Nephron progenitor cell (in vitro differentiated cells): ENCODE measurements around the gene MICB.
"Not testable (repeated sequence)": the region's sequence is repeated elsewhere in the genome, so short reads cannot be mapped to it uniquely, and the experiment has no call there.

ENCODE experiments used
- DNase-seq: peaks from one replicate; pipeline ENCODE4 v3.0.0; 2021
- H3K27ac Mint-ChIP-seq: 2 replicates; pipeline ENCODE4 v1.8.0; 2021; ENCODE audit warnings: mild to moderate bottlenecking, moderate library complexity, mixed read lengths
- H3K27me3 Mint-ChIP-seq: 2 replicates; pipeline ENCODE4 v1.8.0; 2021; ENCODE audit warnings: mild to moderate bottlenecking, low read depth, mixed read lengths; ENCODE audit not compliant: poor library complexity
- H3K36me3 Mint-ChIP-seq: 2 replicates; pipeline ENCODE4 v1.8.0; 2021; ENCODE audit warnings: low read depth, mixed read lengths
- H3K4me1 Mint-ChIP-seq: 2 replicates; pipeline ENCODE4 v1.8.0; 2021; ENCODE audit warnings: mixed read lengths
- H3K4me3 Mint-ChIP-seq: 2 replicates; pipeline ENCODE4 v1.8.0; 2021; ENCODE audit warnings: mild to moderate bottlenecking, moderate library complexity, mixed read lengths
- H3K9me3 Mint-ChIP-seq: 2 replicates; pipeline ENCODE4 v1.8.0; 2021; ENCODE audit warnings: mild to moderate bottlenecking, moderate library complexity, mixed read lengths
- TF ChIP-seq, protein P1 (sequence below): fragments of 200-600 bp; sonication (generic); IDR thresholded peaks from 2 replicates; pipeline ENCODE4 v1.5.0; 2021; ENCODE audit warnings: antibody characterized with exemption

MICB gene

GRCh38 chr6:31495580-31495979 lies 2.4 kb upstream of the MICB start:
- H3K27ac Mint-ChIP-seq = no peak overlapping the region
- no peaks in the 10 kb centered on the region for H3K36me3 Mint-ChIP-seq
- H3K4me1 Mint-ChIP-seq = peaks cover 38% of the 10 kb centered on the region
- H3K27me3 Mint-ChIP-seq = peaks cover 92% of the 10 kb centered on the region
- TF ChIP-seq, protein P1, sequence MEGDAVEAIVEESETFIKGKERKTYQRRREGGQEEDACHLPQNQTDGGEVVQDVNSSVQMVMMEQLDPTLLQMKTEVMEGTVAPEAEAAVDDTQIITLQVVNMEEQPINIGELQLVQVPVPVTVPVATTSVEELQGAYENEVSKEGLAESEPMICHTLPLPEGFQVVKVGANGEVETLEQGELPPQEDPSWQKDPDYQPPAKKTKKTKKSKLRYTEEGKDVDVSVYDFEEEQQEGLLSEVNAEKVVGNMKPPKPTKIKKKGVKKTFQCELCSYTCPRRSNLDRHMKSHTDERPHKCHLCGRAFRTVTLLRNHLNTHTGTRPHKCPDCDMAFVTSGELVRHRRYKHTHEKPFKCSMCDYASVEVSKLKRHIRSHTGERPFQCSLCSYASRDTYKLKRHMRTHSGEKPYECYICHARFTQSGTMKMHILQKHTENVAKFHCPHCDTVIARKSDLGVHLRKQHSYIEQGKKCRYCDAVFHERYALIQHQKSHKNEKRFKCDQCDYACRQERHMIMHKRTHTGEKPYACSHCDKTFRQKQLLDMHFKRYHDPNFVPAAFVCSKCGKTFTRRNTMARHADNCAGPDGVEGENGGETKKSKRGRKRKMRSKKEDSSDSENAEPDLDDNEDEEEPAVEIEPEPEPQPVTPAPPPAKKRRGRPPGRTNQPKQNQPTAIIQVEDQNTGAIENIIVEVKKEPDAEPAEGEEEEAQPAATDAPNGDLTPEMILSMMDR = no peak
- H3K9me3 Mint-ChIP-seq = peaks cover 10% of the 10 kb centered on the region
- DNase-seq = no peak
- no peak overlapping the region for H3K4me3 Mint-ChIP-seq

DNA sequence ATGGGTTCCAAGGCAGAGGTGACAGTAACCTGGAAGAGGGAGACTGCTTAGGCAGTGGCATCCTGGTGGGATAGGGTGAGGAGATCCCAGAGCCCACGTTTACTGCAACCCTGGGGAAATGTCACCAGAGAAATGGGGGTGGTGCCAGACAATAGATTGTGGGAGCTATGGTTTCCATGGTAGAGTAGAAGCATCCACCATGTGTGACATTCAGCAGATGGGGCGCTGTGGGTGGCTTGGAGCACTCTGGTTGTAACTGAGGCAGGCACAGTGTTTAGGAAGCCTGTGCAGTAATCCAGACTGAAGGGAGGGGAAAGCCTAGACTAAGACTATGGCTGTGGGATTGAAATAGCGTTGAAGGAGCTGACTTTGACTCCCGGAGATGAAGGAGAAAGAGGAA lies 1.1 kb upstream of the MICB start:
- not testable (repeated sequence) for H3K27ac Mint-ChIP-seq, H3K36me3 Mint-ChIP-seq, DNase-seq
- H3K4me1 Mint-ChIP-seq = peaks cover 37% of the 10 kb centered on the region
- peaks cover 98% of the 10 kb centered on the region for H3K27me3 Mint-ChIP-seq
- H3K4me3 Mint-ChIP-seq = peak overlapping the region; percentile 76
- H3K9me3 Mint-ChIP-seq = peaks cover 20% of the 10 kb centered on the region

GRCh38 chr6:31498748-31499147 lies 803 bp downstream of the MICB start:
- Mint-ChIP-seq H3K9me3 (peaks cover 36% of the 10 kb centered on the region), H3K4me3 (peak overlapping the region; percentile 84), H3K27ac (no peak overlapping the region), H3K27me3 (peaks cover 100% of the 10 kb centered on the region), H3K36me3 (no peaks in the 10 kb centered on the region), H3K4me1 (peaks cover 31% of the 10 kb centered on the region)
- TF ChIP-seq, protein P1 = no peak
- DNase-seq = peak; percentile 29

DNA sequence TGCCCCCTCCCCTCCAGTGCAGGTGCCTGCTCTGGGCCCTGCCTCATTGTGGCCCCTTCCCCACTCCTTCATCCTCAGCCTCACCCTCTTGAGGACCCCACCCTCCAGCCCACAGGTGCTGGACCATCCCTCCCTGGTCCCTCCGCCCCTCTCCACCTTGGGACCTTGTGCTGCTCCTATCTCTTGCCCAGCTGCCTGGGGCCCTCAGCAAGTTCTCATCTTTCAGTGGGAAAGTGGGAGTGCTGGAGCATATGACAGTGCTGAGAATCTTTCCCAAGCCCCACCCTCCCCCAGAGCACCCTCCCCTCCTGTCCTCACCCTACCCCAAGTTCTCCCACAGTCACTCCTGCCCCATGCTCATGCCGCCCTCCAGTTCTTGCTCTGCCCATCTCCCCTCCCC lies 1.7 kb downstream of the MICB start:
- H3K27ac Mint-ChIP-seq, H3K4me3 Mint-ChIP-seq, DNase-seq, H3K36me3 Mint-ChIP-seq: not testable (repeated sequence)
- peaks cover 99% of the 10 kb centered on the region for H3K27me3 Mint-ChIP-seq
- peaks cover 29% of the 10 kb centered on the region for H3K4me1 Mint-ChIP-seq
- peaks cover 38% of the 10 kb centered on the region for H3K9me3 Mint-ChIP-seq

GRCh38 chr6:31502586-31502985 lies 4.6 kb downstream of the MICB start:
- no peak for DNase-seq
- Mint-ChIP-seq H3K9me3 (peaks cover 32% of the 10 kb centered on the region), H3K4me3 (no peak overlapping the region), H3K36me3 (no peaks in the 10 kb centered on the region), H3K4me1 (peaks cover 31% of the 10 kb centered on the region), H3K27me3 (peaks cover 96% of the 10 kb centered on the region), H3K27ac (no peak overlapping the region)
- TF ChIP-seq, protein P1 = no peak

- Mint-ChIP-seq H3K27me3 (peaks cover 52% of the 10 kb centered on the region), H3K9me3 (peaks cover 11% of the 10 kb centered on the region)
- not testable (repeated sequence) for H3K36me3 Mint-ChIP-seq, H3K27ac Mint-ChIP-seq, DNase-seq, H3K4me3 Mint-ChIP-seq, H3K4me1 Mint-ChIP-seq
These were observed 11.1 kb downstream of the MICB start for GRCh38 chr6:31509036-31509435.

DNA sequence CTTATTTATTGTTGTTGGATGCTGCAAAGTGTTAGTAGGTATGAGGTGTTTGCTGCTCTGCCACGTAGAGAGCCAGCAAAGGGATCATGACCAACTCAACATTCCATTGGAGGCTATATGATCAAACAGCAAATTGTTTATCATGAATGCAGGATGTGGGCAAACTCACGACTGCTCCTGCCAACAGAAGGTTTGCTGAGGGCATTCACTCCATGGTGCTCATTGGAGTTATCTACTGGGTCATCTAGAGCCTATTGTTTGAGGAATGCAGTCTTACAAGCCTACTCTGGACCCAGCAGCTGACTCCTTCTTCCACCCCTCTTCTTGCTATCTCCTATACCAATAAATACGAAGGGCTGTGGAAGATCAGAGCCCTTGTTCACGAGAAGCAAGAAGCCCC lies 12.1 kb downstream of the MICB start:
- no peaks in the 10 kb centered on the region for H3K36me3 Mint-ChIP-seq
- peaks cover 48% of the 10 kb centered on the region for H3K27me3 Mint-ChIP-seq
- DNase-seq = no peak
- TF ChIP-seq, protein P1 = no peak
- no peak overlapping the region for H3K27ac Mint-ChIP-seq
- no peak overlapping the region for H3K4me3 Mint-ChIP-seq
- peaks cover 11% of the 10 kb centered on the region for H3K9me3 Mint-ChIP-seq
- H3K4me1 Mint-ChIP-seq = peaks cover 9% of the 10 kb centered on the region
